A673 (cell line): ENCODE data around the gene SPEF1. TPM values are rescaled to one million over a fixed set of nuclear protein-coding genes. Genes with fewer than 3 reads are reported as not detected.

Experiments
- BruUV-seq: library from RNA; stranded (reverse); fragments of 400-500 nt; replicated peaks from 2 replicates; lab custom pipeline; 2021; lab: Mats Ljungman, UMichigan
- CTCF ChIA-PET: fragments of 300-600 bp; sonication (Branson Sonifier 250); formaldehyde crosslinking; loops from one replicate; lab custom pipeline; 2022; ENCODE audit warnings: antibody characterized with exemption; lab: Charles Lee
- POLR2A ChIA-PET: fragments of 300-600 bp; sonication (Branson Sonifier 250); formaldehyde crosslinking; loops from one replicate; lab custom pipeline; 2022; ENCODE audit warnings: antibody characterized with exemption; ENCODE audit not compliant: low non-redundant PET; lab: Charles Lee
- DNase-seq: peaks from one replicate; pipeline ENCODE4 v3.0.0-alpha.2; 2015; ENCODE audit warnings: low spot score
- H3K27ac ChIP-seq: fragments of 200-600 bp; sonication (generic); 2 replicates; pipeline ENCODE4 v1.5.1; 2016; ENCODE audit warnings: mixed run types, low read depth, mild to moderate bottlenecking, mixed read lengths, antibody characterized with exemption, low read length; ENCODE audit not compliant: poor library complexity, severe bottlenecking
- H3K27me3 ChIP-seq: fragments of 200-600 bp; sonication (generic); replicated peaks from 2 replicates; pipeline ENCODE4 v1.6.1; 2017; ENCODE audit warnings: mixed run types, low read depth, mild to moderate bottlenecking, mixed read lengths, antibody characterized with exemption, low read length; ENCODE audit not compliant: insufficient read depth, poor library complexity
- H3K36me3 ChIP-seq: fragments of 200-600 bp; sonication (generic); 2 replicates; pipeline ENCODE4 v1.6.1; 2016; ENCODE audit warnings: mixed run types, mild to moderate bottlenecking, mixed read lengths, antibody characterized with exemption, low read length; ENCODE audit not compliant: insufficient read depth, poor library complexity, severe bottlenecking
- H3K4me1 ChIP-seq: fragments of 200-600 bp; sonication (generic); 2 replicates; pipeline ENCODE4 v1.6.1; 2017; ENCODE audit warnings: mixed run types, mild to moderate bottlenecking, mixed read lengths, antibody characterized with exemption, low read length; ENCODE audit not compliant: insufficient read depth, poor library complexity, severe bottlenecking
- H3K4me3 ChIP-seq: fragments of 200-600 bp; sonication (generic); 2 replicates; pipeline ENCODE4 v1.5.1; 2016; ENCODE audit warnings: low read depth, mixed run types, mild to moderate bottlenecking, mixed read lengths, low read length; ENCODE audit not compliant: poor library complexity, severe bottlenecking
- H3K9me3 ChIP-seq: fragments of 200-600 bp; sonication (generic); 2 replicates; pipeline ENCODE4 v1.6.1; 2016; ENCODE audit warnings: mixed run types, low read depth, mild to moderate bottlenecking, mixed read lengths, antibody characterized with exemption, low read length; ENCODE audit not compliant: poor library complexity, severe bottlenecking
- CTCF ChIP-seq: fragments of 300-800, 200-600 bp; sonication (generic); conservative IDR thresholded peaks from 2 replicates; pipeline ENCODE4 v1.5.1; 2017; ENCODE audit warnings: low read depth, mild to moderate bottlenecking, antibody characterized with exemption, low read length, moderate library complexity, mixed read lengths
- EZH2 ChIP-seq: fragments of 200-600 bp; sonication (generic); IDR thresholded peaks from 2 replicates; pipeline ENCODE4 v1.6.1; 2017; ENCODE audit warnings: borderline replicate concordance, low read depth, mild to moderate bottlenecking, mixed read lengths, antibody characterized with exemption, low read length; ENCODE audit not compliant: poor library complexity, severe bottlenecking
- intact Hi-C: fragments of 100-400 bp; cut with micrococcal nuclease; formaldehyde crosslinking; loops from one replicate; pipeline ENCODE4 v1.10.0; 2022; ENCODE audit not compliant: unreplicated experiment
- total RNA-seq: library from RNA; stranded (reverse); gene quantifications from 2 replicates; pipeline ENCODE4 v1.2.3, GENCODE V29; 2021

The SPEF1 gene
- total RNA-seq, 1 experiment from 2014 or later = 0.49 TPM

- Histone ChIP-seq H3K27me3 (no peaks in the 10 kb centered on the region), H3K9me3 (no peaks in the 10 kb centered on the region), H3K27ac (no peak overlapping the region), H3K4me3 (peak overlapping the region; percentile 23), H3K36me3 (no peaks in the 10 kb centered on the region), H3K4me1 (peaks cover 19% of the 10 kb centered on the region)
- no peak for DNase-seq
- ChIA-PET POLR2A (interaction anchor here (1.0 kb wide), 1 partner anchor 33 kb away, joined by 3 read pairs; the partner anchor contains the start of gene AP5S1), CTCF (interaction anchor here (0.7 to 2.9 kb wide), 5 partner anchors 33 to 298 kb away, joined by 3 to 21 read pairs (median 7); partner anchors contain the start of gene AP5S1)
- intact Hi-C loops = loop anchor here (1.0 to 5.0 kb wide), 2 partner anchors 33 to 70 kb away; partner anchors contain the start of gene AP5S1
- no TSS peak for BruUV-seq
- TF ChIP-seq CTCF = no peak
- TF ChIP-seq EZH2 = no peak
These were observed 6.2 kb upstream of the SPEF1 start for GRCh38 chr20:3787324-3788014.

GRCh38 chr20:3786665-3787323 lies 5.5 kb upstream of the SPEF1 start, which contains the start of gene CENPB:
Gene CENPB, minus strand, starts transcription at chr20:3786740. Its CDS starts 257 bp downstream, at chr20:3786483.
- no TSS peak for BruUV-seq
- Histone ChIP-seq H3K4me1 (peaks cover 19% of the 10 kb centered on the region), H3K9me3 (no peaks in the 10 kb centered on the region), H3K4me3 (peak within 1 kb of the TSS; percentile 84), H3K36me3 (no peaks in the 10 kb centered on the region), H3K27me3 (no peaks in the 10 kb centered on the region), H3K27ac (peak within 1 kb of the TSS; percentile 87)
- intact Hi-C loops = loop anchor here (1.0 to 5.0 kb wide), 3 partner anchors 34 to 299 kb away; partner anchors contain the start of gene AP5S1
- TF ChIP-seq CTCF (peak; percentile 68), EZH2 (no peak)
- peak; percentile 93 for DNase-seq
- ChIA-PET POLR2A (interaction anchor here (1.0 kb wide), 2 partner anchors 9 to 34 kb away, joined by 3 to 4 read pairs; partner anchors contain the start of genes AP5S1 and CDC25B), CTCF (interaction anchor here (0.8 to 2.9 kb wide), 7 partner anchors 9 to 298 kb away, joined by 3 to 21 read pairs (median 6); partner anchors contain the start of gene AP5S1)

GRCh38 chr20:3786126-3786484 lies 4.9 kb upstream of the SPEF1 start:
- peak overlapping the region; percentile 84 for H3K4me3 ChIP-seq
- H3K27me3 ChIP-seq = no peaks in the 10 kb centered on the region
- intact Hi-C loops = loop anchor here (1.0 to 5.0 kb wide), 2 partner anchors 71 to 299 kb away; no protein-coding TSS in a partner anchor
- peak overlapping the region; percentile 87 for H3K27ac ChIP-seq
- DNase-seq = peak; percentile 70
- H3K4me1 ChIP-seq = peaks cover 21% of the 10 kb centered on the region
- no peaks in the 10 kb centered on the region for H3K36me3 ChIP-seq
- no peak for TF ChIP-seq CTCF
- no peak for TF ChIP-seq EZH2
- TSS peak; percentile 24 for BruUV-seq
- ChIA-PET CTCF (interaction anchor here (1.0 to 2.9 kb wide), 5 partner anchors 9 to 299 kb away, joined by 3 to 21 read pairs (median 6); no protein-coding TSS in a partner anchor), POLR2A (interaction anchor here (1.0 kb wide), 1 partner anchor 10 kb away, joined by 4 read pairs; the partner anchor contains the start of gene CDC25B)
- H3K9me3 ChIP-seq = no peaks in the 10 kb centered on the region
